Gastroesophageal sphincter (tissue), 4 donors: ENCODE results near the gene PMFBP1. TPM values are rescaled to one million over a fixed set of nuclear protein-coding genes. Genes with fewer than 3 reads are reported as not detected.
A peak's percentile ranks its signal among the peaks of the same experiment; 100 is the strongest.

Experiments
- ATAC-seq: fragments of 150-250 bp; one replicate; pipeline ENCODE4 v1.9.1; 2016; ENCODE audit warnings: mild to moderate bottlenecking, moderate library complexity
- H3K27ac ChIP-seq, 4 donors: fragments of 200-600 bp; sonication (generic) in 3 of 4; 1 replicate in 3 of 4; 2 replicates in 1 of 4; pipeline ENCODE4 v1.5.1; 2016 to 2019
- H3K27me3 ChIP-seq: fragments of 200-600 bp; sonication (generic); one replicate; pipeline ENCODE4 v1.5.1; 2019
- H3K36me3 ChIP-seq, 2 donors: fragments of 200-600 bp; sonication (generic); one replicate each; pipeline ENCODE4 v1.5.1; 2019; ENCODE audit warnings: control low read depth in 1 of 2
- H3K4me1 ChIP-seq, 3 donors: fragments of 200-600 bp; sonication (generic); 1 replicate in 2 of 3; 2 replicates in 1 of 3; pipeline ENCODE4 v1.5.1; 2016 to 2019; ENCODE audit warnings: control low read depth in 2 of 3
- H3K4me3 ChIP-seq, 2 donors: fragments of 200-600 bp; sonication (generic); one replicate each; pipeline ENCODE4 v1.5.1; 2019; ENCODE audit warnings: mild to moderate bottlenecking in 1 of 2, moderate library complexity in 1 of 2
- H3K9me3 ChIP-seq, 3 donors: fragments of 200-600 bp; sonication (generic); one replicate each; pipeline ENCODE4 v1.5.1; 2017 to 2019; ENCODE audit warnings: control low read depth in 2 of 3
- CTCF ChIP-seq, 4 experiments: fragments of 200-600 bp in 2 of 4; fragments of 450-650 bp in 2 of 4; sonication (generic) in 1 of 4; IDR thresholded peaks; one replicate each; pipeline ENCODE4 v1.5.1; 2017 to 2019; ENCODE audit warnings: antibody characterized with exemption in 4 of 4, mild to moderate bottlenecking in 2 of 4, moderate library complexity in 2 of 4
- EP300 ChIP-seq: sonication (generic); formaldehyde crosslinking; IDR thresholded peaks from one replicate; pipeline ENCODE4 v1.6.1; 2017; ENCODE audit warnings: antibody characterized with exemption, mild to moderate bottlenecking
- POLR2A ChIP-seq, 2 donors: fragments of 450-650 bp; IDR thresholded peaks; one replicate each; pipeline ENCODE4 v1.6.1; 2017; ENCODE audit warnings: antibody characterized with exemption in 2 of 2, mild to moderate bottlenecking in 2 of 2, moderate library complexity in 1 of 2
- POLR2AphosphoS5 ChIP-seq: sonication (generic); formaldehyde crosslinking; IDR thresholded peaks from one replicate; pipeline ENCODE4 v1.6.1; 2017; ENCODE audit warnings: antibody characterized with exemption
- WGBS, 2 donors: methylation state at CpG; one replicate each; pipeline ENCODE4 v1.1.5; 2018; ENCODE audit warnings: low coverage in 1 of 2; 5-methylcytosine and 5-hydroxymethylcytosine counted together
- total RNA-seq, 4 donors: library from RNA; depleted of rRNA; stranded (reverse); fragments of >200 nt; gene quantifications; one replicate each; pipeline ENCODE4 v1.1.0, GENCODE V29; 2016

The PMFBP1 gene
- under 1 TPM in 3 of 4 donors, not detected in 1; 0.16 to 0.81 (median 0.39) TPM for total RNA-seq

GRCh38 chr16:72172105-72173034 is at the start of gene PMFBP1:
TSS of gene PMFBP1 (minus strand) at chr16:72172155. CDS start at chr16:72171208, 947 bp downstream.
- Histone ChIP-seq H3K27ac (no peak within 1 kb of the TSS), H3K9me3 (no peaks in the 10 kb centered on the region), H3K4me3 (no peak within 1 kb of the TSS), H3K4me1 (no peaks in the 10 kb centered on the region), H3K36me3 (no peaks in the 10 kb centered on the region), H3K27me3 (no peaks in the 10 kb centered on the region)
- ATAC-seq, result peak; percentile 74
- no peak for TF ChIP-seq EP300
- no peak for TF ChIP-seq CTCF (IDR thresholded peaks at IDR 0.05)
- TF ChIP-seq POLR2A (IDR thresholded peaks at IDR 0.05), result no peak
- TF ChIP-seq POLR2AphosphoS5, result no peak
- 66 to 72% methylated on average over 11 of the region's 11 CpGs for WGBS, 2 donors

GRCh38 chr16:72221630-72222024 is 49.7 kb upstream of the PMFBP1 start:
- ATAC-seq, result no peak
- H3K36me3 ChIP-seq, result no peaks in the 10 kb centered on the region
- no peak overlapping the region for H3K4me3 ChIP-seq
- no peaks in the 10 kb centered on the region for H3K4me1 ChIP-seq
- no peak for TF ChIP-seq EP300
- no peak for TF ChIP-seq CTCF (IDR thresholded peaks at IDR 0.05)
- WGBS, 2 donors, result 39 to 55% methylated on average over 5 of the region's 5 CpGs
- H3K27me3 ChIP-seq, result no peaks in the 10 kb centered on the region
- H3K9me3 ChIP-seq, result no peaks in the 10 kb centered on the region
- H3K27ac ChIP-seq, result no peak overlapping the region

GRCh38 chr16:72220875-72221629 is 49.1 kb upstream of the PMFBP1 start:
- Histone ChIP-seq H3K9me3 (peaks cover 0 to 1% (median 0%) of the 10 kb centered on the region in 3 donors), H3K4me1 (no peaks in the 10 kb centered on the region), H3K4me3 (no peak overlapping the region), H3K27ac (no peak overlapping the region), H3K36me3 (no peaks in the 10 kb centered on the region), H3K27me3 (no peaks in the 10 kb centered on the region)
- ATAC-seq, result no peak
- no peak for TF ChIP-seq POLR2A (IDR thresholded peaks at IDR 0.05)
- 30 to 43% methylated on average over 8 to 10 of the region's 10 CpGs for WGBS, 2 donors

- Histone ChIP-seq H3K36me3 (no peaks in the 10 kb centered on the region), H3K27me3 (no peaks in the 10 kb centered on the region), H3K4me1 (no peaks in the 10 kb centered on the region), H3K4me3 (no peak overlapping the region), H3K9me3 (peaks cover 0 to 6% (median 0%) of the 10 kb centered on the region in 3 donors), H3K27ac (no peak overlapping the region)
- TF ChIP-seq CTCF (IDR thresholded peaks at IDR 0.05) (no peak), POLR2AphosphoS5 (no peak), POLR2A (IDR thresholded peaks at IDR 0.05) (no peak), EP300 (no peak)
- no peak for ATAC-seq
- WGBS, 2 donors, result 90 to 92% methylated on average over 3 to 8 of the region's 8 CpGs
These were observed 47.3 kb upstream of the PMFBP1 start for GRCh38 chr16:72219282-72219681.

- no peak for TF ChIP-seq CTCF (IDR thresholded peaks at IDR 0.05)
- TF ChIP-seq POLR2A (IDR thresholded peaks at IDR 0.05), result no peak
- no peak for TF ChIP-seq EP300
- no peak for TF ChIP-seq POLR2AphosphoS5
- WGBS, 2 donors, result 62 to 76% methylated on average over 6 of the region's 6 CpGs
- H3K9me3 ChIP-seq, result peaks cover 0 to 6% (median 0%) of the 10 kb centered on the region in 3 donors
- H3K27me3 ChIP-seq, result no peaks in the 10 kb centered on the region
- H3K4me1 ChIP-seq, result no peaks in the 10 kb centered on the region
- no peak overlapping the region for H3K27ac ChIP-seq
- H3K4me3 ChIP-seq, result no peak overlapping the region
- ATAC-seq, result no peak
- no peaks in the 10 kb centered on the region for H3K36me3 ChIP-seq
These were observed 44.8 kb upstream of the PMFBP1 start for GRCh38 chr16:72216767-72217166.
